Activated CD8-positive, alpha-beta memory T cell treated with anti-CD3 and anti-CD28 coated beads, Interleukin-2, amount 50 U/mL, for 24 hours (primary cell): Measurements from ENCODE around the gene C1orf105.

Source experiments
- DNase-seq: peaks from one replicate; pipeline ENCODE4 v3.0.0-alpha.2; 2020; ENCODE audit errors: extremely low read depth

C1orf105 gene

GRCh38 chr1:172457479-172458130 is 37.1 kb downstream of the C1orf105 start:
- no peak for DNase-seq

- no peak for DNase-seq
Observed at GRCh38 chr1:172460177-172460576, 39.7 kb downstream of the C1orf105 start.

DNA sequence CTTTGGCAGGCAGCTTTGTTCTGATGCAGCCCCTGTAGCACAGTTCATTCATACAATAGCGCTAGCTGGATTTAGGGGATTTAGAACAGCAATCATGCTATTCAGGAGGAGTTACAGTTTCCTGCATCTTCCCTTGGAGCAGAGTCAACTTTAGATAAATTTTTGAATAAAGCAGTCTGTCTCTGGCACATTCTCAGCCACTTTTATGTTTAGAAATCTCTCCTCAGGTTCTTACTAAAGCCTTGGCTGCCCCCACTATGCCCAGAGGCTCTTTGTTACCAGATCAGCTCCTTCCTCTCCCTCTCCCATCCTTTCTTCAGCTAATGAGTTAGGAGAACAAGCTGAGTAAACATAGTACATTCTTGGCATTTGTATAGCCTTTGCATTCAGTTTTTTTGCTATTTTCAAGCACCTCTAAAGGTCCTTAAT is 40.4 kb downstream of the C1orf105 start:
- no peak for DNase-seq

DNA sequence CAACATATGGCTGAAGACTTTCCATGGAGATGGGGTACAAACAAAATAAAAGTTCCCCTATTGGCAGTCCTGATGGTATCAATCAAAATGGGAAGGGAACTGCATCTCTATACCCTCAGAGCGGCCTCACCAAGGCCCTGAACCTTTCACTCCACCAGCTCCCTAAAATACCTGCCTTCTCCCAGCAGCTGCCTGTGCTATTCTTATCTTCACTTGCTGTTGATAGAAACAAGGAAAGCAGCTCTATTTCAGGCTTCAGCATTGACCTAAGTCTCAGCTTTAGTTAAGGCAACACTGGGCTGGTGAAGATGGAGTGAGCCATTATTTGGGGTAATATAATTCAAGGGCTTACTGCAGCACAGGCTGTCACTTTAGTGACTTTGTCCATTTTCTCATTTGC is 45.1 kb downstream of the C1orf105 start:
- DNase-seq: no peak

- no peak for DNase-seq
Observed at GRCh38 chr1:172466795-172467407, 46.4 kb downstream of the C1orf105 start.

DNA sequence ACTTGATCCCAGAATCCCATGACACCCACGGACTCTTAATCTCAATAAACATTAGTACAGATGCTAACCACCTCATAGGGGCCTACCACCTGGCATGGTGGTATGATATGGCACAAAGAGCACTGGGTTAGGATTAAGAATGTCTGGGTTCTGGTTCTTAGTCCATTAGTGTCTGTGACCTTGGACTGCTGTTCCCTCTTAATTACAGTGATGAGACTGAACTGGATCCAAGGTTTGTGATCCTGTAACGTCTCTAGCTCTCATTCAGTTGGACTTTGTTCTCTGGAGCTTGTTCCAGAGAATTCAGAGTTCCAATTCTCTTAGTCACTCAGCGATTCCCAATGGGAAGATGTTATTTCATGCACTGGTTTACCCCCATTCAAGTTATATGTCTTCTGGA is 47.0 kb downstream of the C1orf105 start:
- no peak for DNase-seq

- no peak for DNase-seq
Observed at GRCh38 chr1:172468296-172468695, 47.8 kb downstream of the C1orf105 start.

GRCh38 chr1:172469717-172470116 is 49.2 kb downstream of the C1orf105 start:
- DNase-seq: no peak

DNA sequence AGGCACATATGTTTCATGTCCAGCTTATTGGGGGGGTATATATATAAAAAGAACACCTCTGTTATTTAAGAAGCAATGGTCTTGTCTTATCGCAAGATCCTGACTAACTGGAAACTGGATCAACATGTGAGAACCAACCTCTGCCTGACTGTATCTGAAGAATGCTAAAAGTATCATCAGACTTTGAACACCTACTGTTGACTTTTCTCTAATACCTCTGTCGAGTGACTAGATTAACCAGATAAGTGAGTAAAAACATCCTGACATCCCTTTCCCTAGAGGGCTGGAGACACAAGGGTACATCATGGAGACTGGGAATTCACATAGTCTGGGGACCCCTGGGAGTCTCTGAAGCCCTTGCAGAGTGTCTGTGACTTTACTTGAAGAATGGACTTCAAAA is 49.7 kb downstream of the C1orf105 start:
- DNase-seq: no peak

GRCh38 chr1:172471666-172472065 is 51.2 kb downstream of the C1orf105 start:
- DNase-seq: no peak

DNA sequence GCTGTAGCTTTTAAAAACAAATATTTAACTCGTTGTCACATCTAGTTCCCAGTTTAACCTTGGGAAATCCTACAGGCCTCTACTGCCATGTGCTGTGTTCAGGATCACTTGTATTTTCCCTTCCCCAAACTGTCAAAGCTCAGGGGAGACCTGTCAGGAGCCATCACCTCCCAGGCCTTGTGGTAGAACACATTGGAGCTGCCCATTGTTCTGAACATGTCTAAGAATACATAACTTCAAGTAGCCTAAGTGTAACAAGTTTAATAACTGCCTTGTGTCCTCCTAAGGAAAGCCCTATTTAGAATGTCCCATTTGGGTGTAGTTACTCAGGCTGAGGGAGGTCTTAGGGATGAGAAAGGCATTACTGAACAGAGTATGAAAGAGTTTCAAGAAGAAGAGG is 52.0 kb downstream of the C1orf105 start:
- no peak for DNase-seq

GRCh38 chr1:172473302-172473701 is 52.8 kb downstream of the C1orf105 start:
- DNase-seq: no peak

GRCh38 chr1:172473842-172474241 is 53.4 kb downstream of the C1orf105 start:
- no peak for DNase-seq

GRCh38 chr1:172476218-172476811 is 55.8 kb downstream of the C1orf105 start:
- DNase-seq: no peak

DNA sequence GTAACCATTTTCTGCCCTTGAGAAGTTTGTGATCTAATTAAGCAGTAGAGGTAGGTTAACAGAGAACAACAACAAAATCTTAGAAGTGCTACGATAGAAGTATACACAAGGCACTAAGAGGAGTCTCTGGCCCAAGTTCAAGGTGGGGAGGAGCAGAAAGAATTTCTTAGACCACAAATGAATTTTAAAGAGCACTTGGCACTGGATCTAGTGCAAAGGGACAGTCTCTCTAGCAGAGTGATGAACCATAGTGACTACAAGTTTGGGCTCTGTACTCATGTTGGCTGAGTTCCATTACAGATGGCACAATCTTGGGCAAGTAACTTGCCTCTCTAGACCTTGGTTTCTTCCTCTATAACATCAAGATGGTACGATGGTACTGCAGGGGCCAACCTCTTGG is 56.7 kb downstream of the C1orf105 start:
- no peak for DNase-seq

DNA sequence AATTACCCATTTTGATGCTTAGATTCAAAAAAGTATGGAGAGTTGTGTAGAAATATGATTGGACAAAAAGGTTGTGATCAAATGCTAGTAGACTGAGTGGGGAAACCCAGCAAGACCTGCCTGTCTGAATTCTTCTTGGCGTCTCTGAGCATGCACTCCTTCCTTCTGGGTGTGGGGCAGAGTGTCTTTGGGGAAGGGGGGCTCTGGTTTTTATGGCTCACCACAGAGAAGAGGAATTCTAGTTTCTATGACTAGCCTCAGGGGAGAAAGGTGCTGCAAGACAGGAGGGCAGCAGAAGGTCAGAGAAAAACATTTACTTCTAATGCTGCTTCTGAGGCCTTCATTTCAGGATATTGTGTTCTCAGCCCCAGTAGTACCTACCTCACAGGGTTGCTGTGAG is 57.3 kb downstream of the C1orf105 start:
- DNase-seq: no peak

DNA sequence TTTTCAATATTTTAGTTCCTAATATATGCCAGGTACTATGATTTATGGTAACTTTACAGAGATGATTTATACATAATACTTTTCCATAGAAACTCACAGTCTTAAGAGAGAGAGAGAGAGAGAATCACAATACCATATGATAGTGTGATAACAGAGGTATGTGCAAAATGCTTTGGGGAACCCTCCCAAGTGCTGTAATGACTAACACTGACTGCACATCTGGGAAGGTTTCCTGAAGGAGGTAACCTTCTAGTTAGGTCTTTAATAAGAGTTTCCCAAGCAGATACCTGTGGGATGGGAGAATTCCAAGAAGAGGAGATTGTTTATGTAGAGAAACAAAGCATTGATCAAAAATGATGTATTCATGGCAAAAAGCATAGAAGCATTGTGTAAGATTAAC is 58.0 kb downstream of the C1orf105 start:
- DNase-seq: no peak

- DNase-seq: no peak
Observed at GRCh38 chr1:172480431-172480830, 59.9 kb downstream of the C1orf105 start.

- no peak for DNase-seq
Observed at GRCh38 chr1:172482044-172482443, 61.6 kb downstream of the C1orf105 start.

DNA sequence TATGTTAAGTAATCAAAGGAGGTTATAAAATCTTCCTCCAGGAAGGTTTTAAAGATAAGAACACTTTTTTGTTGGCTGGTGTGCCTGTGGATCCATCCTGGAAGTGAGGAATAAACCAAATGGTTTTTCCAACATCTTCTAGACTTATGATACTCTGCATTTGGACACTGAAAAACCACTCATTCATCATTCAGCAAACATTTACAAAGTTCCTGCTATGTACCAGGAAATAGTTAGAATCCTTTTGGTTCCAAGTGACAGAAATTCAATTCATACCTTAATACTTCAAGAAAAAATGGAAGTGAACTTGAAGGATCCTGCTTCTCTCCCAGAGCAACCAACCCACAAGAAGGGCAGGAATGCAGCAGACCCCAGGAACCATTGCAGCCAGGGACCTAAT is 63.0 kb downstream of the C1orf105 start:
- DNase-seq: no peak

DNA sequence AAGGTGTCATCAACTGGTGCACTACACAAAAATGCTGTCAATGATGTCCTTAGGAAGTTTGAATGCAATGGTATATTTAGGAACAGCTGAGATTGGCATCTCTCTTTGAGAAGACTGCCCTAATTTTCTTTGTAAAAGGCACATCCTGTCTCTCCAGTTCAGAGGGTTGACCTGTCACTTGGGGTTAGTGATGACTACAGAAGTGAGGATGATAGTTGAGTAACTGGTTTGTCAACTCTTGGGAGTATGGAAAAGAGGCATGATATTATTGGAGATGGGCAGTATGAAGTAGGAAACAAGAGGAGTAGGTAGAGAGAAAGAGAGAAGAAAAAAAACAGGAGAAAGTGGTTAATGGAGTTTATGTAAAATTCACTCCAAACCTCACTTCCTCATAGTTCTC is 63.8 kb downstream of the C1orf105 start:
- DNase-seq: no peak

- DNase-seq: no peak
Observed at GRCh38 chr1:172485626-172486025, 65.1 kb downstream of the C1orf105 start.

DNA sequence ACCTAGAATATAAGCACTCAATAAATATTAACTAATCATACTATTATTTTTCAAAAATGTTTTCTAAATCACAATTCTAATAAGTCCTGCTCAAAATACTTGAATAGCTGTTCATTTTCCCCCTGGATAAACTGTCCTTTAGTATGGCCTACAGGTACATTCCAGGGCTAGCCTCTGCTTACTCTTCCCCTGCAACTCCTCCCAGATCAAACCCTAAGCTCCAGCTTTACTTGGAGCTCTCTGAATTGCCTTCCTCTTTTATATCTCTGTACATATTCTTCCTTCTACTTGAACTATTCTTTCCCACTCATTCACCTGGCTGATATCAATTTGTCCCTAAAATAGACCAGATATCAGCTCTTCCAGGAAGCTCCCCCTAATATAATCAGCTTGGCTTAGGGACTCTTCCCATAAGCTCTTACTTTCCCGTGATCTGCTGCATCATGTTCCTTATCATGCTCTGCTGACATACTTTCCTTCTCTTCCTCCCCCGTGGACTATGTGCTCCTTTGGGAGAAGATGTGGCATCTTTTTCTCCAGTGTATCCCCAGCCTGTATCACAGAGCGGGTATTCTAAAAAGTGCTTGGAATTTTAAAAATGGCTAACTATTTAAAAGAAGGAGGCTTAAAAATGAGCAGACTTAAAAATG is 66.4 kb downstream of the C1orf105 start:
- DNase-seq: no peak
